GM18951 (cell line): ENCODE results near the gene PGA4.

Experiments
- POLR2A ChIP-seq: IDR thresholded peaks from 4 replicates; pipeline ENCODE4 v1.6.1; 2011; ENCODE audit warnings: mild to moderate bottlenecking; ENCODE audit not compliant: insufficient read length, insufficient read depth; ENCODE audit errors: extremely low read depth
- in situ Hi-C: fragments of 300-500 bp; cut with MboI; formaldehyde crosslinking; loops from one replicate; pipeline ENCODE4 v1.12.0; 2022; ENCODE audit warnings: low sequenced_read_pairs, mixed read lengths, inconsistent platforms; ENCODE audit not compliant: unreplicated experiment

Gene PGA4

GRCh38 chr11:61273178-61274078 is 51.3 kb downstream of the PGA4 start:
- no peak for TF ChIP-seq POLR2A
- in situ Hi-C loops, result no loop called here

- in situ Hi-C loops, result no loop called here
- TF ChIP-seq POLR2A, result no peak
Measured at GRCh38 chr11:61274084-61274483, 51.9 kb downstream of the PGA4 start.

- no peak for TF ChIP-seq POLR2A
- in situ Hi-C loops, result no loop called here
Measured at GRCh38 chr11:61275191-61275590, 53.0 kb downstream of the PGA4 start.

GRCh38 chr11:61277186-61278000 is 55.2 kb downstream of the PGA4 start:
- in situ Hi-C loops, result no loop called here

GRCh38 chr11:61278001-61278470 is 55.9 kb downstream of the PGA4 start:
- in situ Hi-C loops, result no loop called here
- TF ChIP-seq POLR2A, result no peak

More at GRCh38 chr11:61277186-61278000, 55.2 kb downstream of the PGA4 start:
- no peak for TF ChIP-seq POLR2A

- TF ChIP-seq POLR2A, result no peak
- in situ Hi-C loops, result no loop called here
Measured at GRCh38 chr11:61279934-61280659, 58.0 kb downstream of the PGA4 start.

- in situ Hi-C loops, result no loop called here
- TF ChIP-seq POLR2A, result no peak
Measured at GRCh38 chr11:61280883-61281580, 58.9 kb downstream of the PGA4 start.
